CD4-positive, CD25-positive, alpha-beta regulatory T cell (primary cell): Measurements from ENCODE around the gene HOXD1. TPM values are rescaled to one million over a fixed set of nuclear protein-coding genes. Genes with fewer than 3 reads are reported as not detected.
A peak's percentile ranks its signal among the peaks of the same experiment; 100 is the strongest.

Experiments used
- ATAC-seq, 2 donors: fragments of 150-1000 bp; cut with Tn5 transposase; one replicate each; pipeline ENCODE4 v1.10.0; 2021; ENCODE audit warnings: low read depth in 2 of 2, moderate number of reproducible peaks in 2 of 2, moderate library complexity in 1 of 2
- DNase-seq, 3 donors: peaks; one replicate each; pipeline versions ENCODE4 v3.0.0 to v3.0.0-alpha.2; 2012 to 2022; ENCODE audit warnings: mixed read lengths in 1 of 3
- H3K27ac ChIP-seq: one replicate; pipeline ENCODE4 v1.7.0; 2013; ENCODE audit warnings: mild to moderate bottlenecking, low read length; ENCODE audit not compliant: insufficient read depth, poor library complexity, severe bottlenecking
- H3K27me3 ChIP-seq: one replicate; pipeline ENCODE4 v1.7.0; 2013; ENCODE audit warnings: low read length; ENCODE audit not compliant: control insufficient read depth, insufficient read depth
- H3K36me3 ChIP-seq: one replicate; pipeline ENCODE4 v1.7.0; 2013; ENCODE audit warnings: mild to moderate bottlenecking, low read length, moderate library complexity; ENCODE audit not compliant: control insufficient read depth, insufficient read depth
- H3K4me1 ChIP-seq: 2 replicates; pipeline ENCODE4 v1.7.0; 2013; ENCODE audit warnings: mild to moderate bottlenecking, low read length; ENCODE audit not compliant: insufficient read depth, control insufficient read depth, poor library complexity, severe bottlenecking
- H3K4me3 ChIP-seq: one replicate; pipeline ENCODE4 v1.7.0; 2013; ENCODE audit warnings: low read depth, mild to moderate bottlenecking, low read length, moderate library complexity
- H3K9me3 ChIP-seq, 2 experiments: 1 replicate in 1 of 2; 2 replicates in 1 of 2; pipeline ENCODE4 v1.7.0; 2013; ENCODE audit warnings: low read length in 2 of 2, mild to moderate bottlenecking in 1 of 2, moderate library complexity in 1 of 2; ENCODE audit not compliant: control insufficient read depth in 2 of 2
- H3K27ac Mint-ChIP-seq, 3 donors: one replicate each; pipeline ENCODE4 v1.8.0; 2020 to 2022; ENCODE audit warnings: mild to moderate bottlenecking in 3 of 3, mixed read lengths in 3 of 3, moderate library complexity in 2 of 3
- H3K27me3 Mint-ChIP-seq: one replicate; pipeline ENCODE4 v1.8.0; 2022; ENCODE audit warnings: mild to moderate bottlenecking, mixed read lengths
- H3K36me3 Mint-ChIP-seq: one replicate; pipeline ENCODE4 v1.8.0; 2020; ENCODE audit warnings: mixed read lengths
- H3K4me1 Mint-ChIP-seq, 4 donors: one replicate each; pipeline ENCODE4 v1.8.0; 2020 to 2022; ENCODE audit warnings: mixed read lengths in 4 of 4, mild to moderate bottlenecking in 1 of 4
- H3K4me3 Mint-ChIP-seq, 4 donors: one replicate each; pipeline ENCODE4 v1.8.0; 2020 to 2022; ENCODE audit warnings: mild to moderate bottlenecking in 4 of 4, mixed read lengths in 4 of 4, moderate library complexity in 3 of 4
- H3K9me3 Mint-ChIP-seq, 7 donors: one replicate each; pipeline ENCODE4 v1.8.0; 2020 to 2022; ENCODE audit warnings: mixed read lengths in 7 of 7, mild to moderate bottlenecking in 3 of 7, moderate library complexity in 2 of 7
- polyA plus RNA-seq, 4 donors: library from polyadenylated mRNA; unstranded; fragments of 300-500 nt; fragmentation: Illumina TruSeq; gene quantifications; one replicate each; pipeline ENCODE4 v1.2.3, GENCODE V29; 2021
- total RNA-seq: library from RNA; stranded (reverse); gene quantifications from one replicate; pipeline ENCODE4 v1.2.3, GENCODE V29; 2022

HOXD1 gene
- total and polyA plus RNA-seq, 5 donors from 2014 or later: not detected

- Mint-ChIP-seq H3K36me3 (peaks cover 4% of the 10 kb centered on the region), H3K4me3 (peak overlapping the region in 1 of 4 donors; percentile 35), H3K4me1 (peaks cover 0 to 10% (median 0%) of the 10 kb centered on the region in 4 donors), H3K27ac (no peak overlapping the region), H3K27me3 (peaks cover 94% of the 10 kb centered on the region), H3K9me3 (peaks cover 0 to 12% (median 5%) of the 10 kb centered on the region in 7 donors)
- Histone ChIP-seq H3K4me3 (no peak overlapping the region), H3K4me1 (no peaks in the 10 kb centered on the region), H3K36me3 (no peaks in the 10 kb centered on the region), H3K9me3 (no peaks in the 10 kb centered on the region), H3K27ac (no peak overlapping the region), H3K27me3 (peaks cover 44% of the 10 kb centered on the region)
- no peak for DNase-seq
- no peak for ATAC-seq
These were observed 23.0 kb upstream of the HOXD1 start for GRCh38 chr2:176165370-176166050.

- H3K4me1 Mint-ChIP-seq: peaks cover 0 to 10% (median 0%) of the 10 kb centered on the region in 4 donors
- H3K36me3 Mint-ChIP-seq: peaks cover 4% of the 10 kb centered on the region
- Histone ChIP-seq H3K27ac (no peak overlapping the region), H3K27me3 (peaks cover 44% of the 10 kb centered on the region), H3K4me1 (no peaks in the 10 kb centered on the region), H3K9me3 (no peaks in the 10 kb centered on the region), H3K36me3 (no peaks in the 10 kb centered on the region), H3K4me3 (no peak overlapping the region)
- peaks cover 0 to 8% (median 5%) of the 10 kb centered on the region in 7 donors for H3K9me3 Mint-ChIP-seq
- no peak overlapping the region for H3K4me3 Mint-ChIP-seq
- no peak overlapping the region for H3K27ac Mint-ChIP-seq
- DNase-seq: no peak
- no peak for ATAC-seq
- peaks cover 94% of the 10 kb centered on the region for H3K27me3 Mint-ChIP-seq
These were observed 22.2 kb upstream of the HOXD1 start for GRCh38 chr2:176166272-176166671.

- DNase-seq (no peak), ATAC-seq (no peak)
- peaks cover 0 to 6% (median 0%) of the 10 kb centered on the region in 4 donors for H3K4me1 Mint-ChIP-seq
- H3K4me3 ChIP-seq: no peak overlapping the region
- H3K27ac ChIP-seq: no peak overlapping the region
- H3K27ac Mint-ChIP-seq: no peak overlapping the region
- no peaks in the 10 kb centered on the region for H3K4me1 ChIP-seq
- peaks cover 90% of the 10 kb centered on the region for H3K27me3 Mint-ChIP-seq
- H3K9me3 ChIP-seq: no peaks in the 10 kb centered on the region
- peaks cover 38% of the 10 kb centered on the region for H3K27me3 ChIP-seq
- H3K36me3 Mint-ChIP-seq: peaks cover 4% of the 10 kb centered on the region
- no peaks in the 10 kb centered on the region for H3K36me3 ChIP-seq
- no peak overlapping the region for H3K4me3 Mint-ChIP-seq
- peaks cover 0 to 8% (median 5%) of the 10 kb centered on the region in 7 donors for H3K9me3 Mint-ChIP-seq
These were observed 21.1 kb upstream of the HOXD1 start for GRCh38 chr2:176167398-176167797.

DNA sequence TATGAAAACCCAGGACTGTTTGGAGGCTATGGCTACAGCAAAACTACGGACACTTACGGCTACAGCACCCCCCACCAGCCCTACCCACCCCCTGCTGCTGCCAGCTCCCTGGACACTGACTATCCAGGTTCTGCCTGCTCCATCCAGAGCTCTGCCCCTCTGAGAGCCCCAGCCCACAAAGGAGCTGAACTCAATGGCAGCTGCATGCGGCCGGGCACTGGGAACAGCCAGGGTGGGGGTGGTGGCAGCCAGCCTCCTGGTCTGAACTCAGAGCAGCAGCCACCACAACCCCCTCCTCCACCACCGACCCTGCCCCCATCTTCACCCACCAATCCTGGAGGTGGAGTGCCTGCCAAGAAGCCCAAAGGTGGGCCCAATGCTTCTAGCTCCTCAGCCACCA, 19.3 kb upstream of the HOXD1 start:
- no peaks in the 10 kb centered on the region for H3K36me3 ChIP-seq
- Mint-ChIP-seq H3K4me3 (no peak overlapping the region), H3K27me3 (peaks cover 92% of the 10 kb centered on the region), H3K4me1 (peaks cover 0 to 9% (median 2%) of the 10 kb centered on the region in 4 donors), H3K36me3 (peaks cover 2% of the 10 kb centered on the region), H3K9me3 (peaks cover 0 to 4% (median under 1%) of the 10 kb centered on the region in 7 donors), H3K27ac (no peak overlapping the region)
- peaks cover 39% of the 10 kb centered on the region for H3K27me3 ChIP-seq
- no peaks in the 10 kb centered on the region for H3K4me1 ChIP-seq
- H3K9me3 ChIP-seq: no peaks in the 10 kb centered on the region
- H3K4me3 ChIP-seq: no peak overlapping the region
- no peak overlapping the region for H3K27ac ChIP-seq
- ATAC-seq (no peak), DNase-seq (no peak)

GRCh38 chr2:176169711-176170110, 18.8 kb upstream of the HOXD1 start:
- Mint-ChIP-seq H3K27me3 (peaks cover 92% of the 10 kb centered on the region), H3K4me1 (peaks cover 0 to 6% (median 2%) of the 10 kb centered on the region in 4 donors)
- no peak for ATAC-seq

GRCh38 chr2:176170602-176171305, 17.7 kb upstream of the HOXD1 start:
- H3K36me3 ChIP-seq: no peaks in the 10 kb centered on the region
- ATAC-seq (no peak), DNase-seq (no peak)
- H3K4me3 ChIP-seq: no peak overlapping the region
- Mint-ChIP-seq H3K27me3 (peaks cover 92% of the 10 kb centered on the region), H3K9me3 (peaks cover 0 to 2% (median 0%) of the 10 kb centered on the region in 7 donors), H3K4me1 (peaks cover 0 to 8% (median 2%) of the 10 kb centered on the region in 4 donors), H3K4me3 (peak overlapping the region in 1 of 4 donors; percentile 26), H3K36me3 (no peaks in the 10 kb centered on the region), H3K27ac (no peak overlapping the region)
- H3K4me1 ChIP-seq: no peaks in the 10 kb centered on the region
- no peak overlapping the region for H3K27ac ChIP-seq
- H3K9me3 ChIP-seq: no peaks in the 10 kb centered on the region
- H3K27me3 ChIP-seq: peaks cover 35% of the 10 kb centered on the region

More at GRCh38 chr2:176169711-176170110, 18.8 kb upstream of the HOXD1 start:
- Histone ChIP-seq H3K27ac (no peak overlapping the region), H3K9me3 (no peaks in the 10 kb centered on the region), H3K4me3 (no peak overlapping the region), H3K4me1 (no peaks in the 10 kb centered on the region), H3K36me3 (no peaks in the 10 kb centered on the region), H3K27me3 (peaks cover 34% of the 10 kb centered on the region)
- H3K9me3 Mint-ChIP-seq: peaks cover 0 to 2% (median 0%) of the 10 kb centered on the region in 7 donors
- H3K27ac Mint-ChIP-seq: no peak overlapping the region
- no peak for DNase-seq
- no peaks in the 10 kb centered on the region for H3K36me3 Mint-ChIP-seq
- H3K4me3 Mint-ChIP-seq: no peak overlapping the region

- H3K27ac ChIP-seq: no peak overlapping the region
- peaks cover 35% of the 10 kb centered on the region for H3K27me3 ChIP-seq
- DNase-seq: no peak
- no peak for ATAC-seq
- Mint-ChIP-seq H3K4me3 (no peak overlapping the region), H3K4me1 (peaks cover 0 to 8% (median 2%) of the 10 kb centered on the region in 4 donors), H3K27me3 (peaks cover 92% of the 10 kb centered on the region), H3K27ac (no peak overlapping the region), H3K9me3 (peaks cover 0 to 2% (median 0%) of the 10 kb centered on the region in 7 donors), H3K36me3 (no peaks in the 10 kb centered on the region)
- no peaks in the 10 kb centered on the region for H3K36me3 ChIP-seq
- no peaks in the 10 kb centered on the region for H3K4me1 ChIP-seq
- H3K4me3 ChIP-seq: no peak overlapping the region
- no peaks in the 10 kb centered on the region for H3K9me3 ChIP-seq
These were observed 17.0 kb upstream of the HOXD1 start for GRCh38 chr2:176171351-176172006.
